Natural killer cell (primary cell): ENCODE results near the gene MRPL40. TPM values are rescaled to one million over a fixed set of nuclear protein-coding genes. Genes with fewer than 3 reads are reported as not detected.

Source experiments
- ATAC-seq, 3 donors: fragments of 150-1000 bp in 2 of 3; fragments of 200-7000 bp in 1 of 3; cut with Tn5 transposase; 1 replicate in 1 of 3; 2 replicates in 2 of 3; pipeline ENCODE4 v1.10.0; 2021; ENCODE audit warnings: mild to moderate bottlenecking in 2 of 3, moderate library complexity in 2 of 3
- DNase-seq, 2 donors: peaks; one replicate each; pipeline versions ENCODE4 v3.0.0 to v3.0.0-alpha.2; 2013 to 2021; ENCODE audit warnings: mixed read lengths in 1 of 2
- H3K27ac ChIP-seq: one replicate; pipeline ENCODE4 v1.5.1; 2013; ENCODE audit warnings: mild to moderate bottlenecking, low read length
- H3K27me3 ChIP-seq: one replicate; pipeline ENCODE4 v1.6.1; 2013; ENCODE audit warnings: low read length; ENCODE audit not compliant: control insufficient read depth, insufficient read depth
- H3K36me3 ChIP-seq: one replicate; pipeline ENCODE4 v1.6.1; 2013; ENCODE audit warnings: low read length; ENCODE audit not compliant: control insufficient read depth, insufficient read depth
- H3K4me1 ChIP-seq: one replicate; pipeline ENCODE4 v1.6.1; 2013; ENCODE audit warnings: low read length; ENCODE audit not compliant: control insufficient read depth, insufficient read depth
- H3K4me3 ChIP-seq: one replicate; pipeline ENCODE4 v1.5.1; 2013; ENCODE audit warnings: low read length
- H3K9me3 ChIP-seq: one replicate; pipeline ENCODE4 v1.6.1; 2013; ENCODE audit warnings: low read length; ENCODE audit not compliant: control insufficient read depth, insufficient read depth
- H3K27ac Mint-ChIP-seq, 2 donors: one replicate each; pipeline ENCODE4 v1.8.0; 2022; ENCODE audit warnings: mild to moderate bottlenecking in 2 of 2, mixed read lengths in 2 of 2, moderate library complexity in 1 of 2
- H3K27me3 Mint-ChIP-seq, 2 donors: one replicate each; pipeline ENCODE4 v1.8.0; 2022; ENCODE audit warnings: low read depth in 2 of 2, mixed read lengths in 2 of 2
- H3K36me3 Mint-ChIP-seq: one replicate; pipeline ENCODE4 v1.8.0; 2022; ENCODE audit warnings: mixed read lengths
- H3K4me1 Mint-ChIP-seq, 2 donors: one replicate each; pipeline ENCODE4 v1.8.0; 2022; ENCODE audit warnings: mixed read lengths in 2 of 2
- H3K4me3 Mint-ChIP-seq: one replicate; pipeline ENCODE4 v1.8.0; 2022; ENCODE audit warnings: mild to moderate bottlenecking, moderate library complexity, mixed read lengths
- H3K9me3 Mint-ChIP-seq, 2 donors: one replicate each; pipeline ENCODE4 v1.8.0; 2022; ENCODE audit warnings: mixed read lengths in 2 of 2
- WGBS: methylation state at CpG from one replicate; pipeline ENCODE4 v1.1.7; 2013; ENCODE audit warnings: missing lambda C conversion rate; ENCODE audit not compliant: insufficient coverage; 5-methylcytosine and 5-hydroxymethylcytosine counted together
- intact Hi-C: fragments of 100-400 bp; cut with micrococcal nuclease; formaldehyde crosslinking; loops from one replicate; pipeline ENCODE4 v1.14.2; 2022
- total RNA-seq, 4 donors: library from RNA; stranded (reverse); fragments of 120-200 nt in 1 of 4; gene quantifications; one replicate each; pipeline versions ENCODE4 v1.2.3 to v1.2.4, GENCODE V29; 2013 to 2022
- TF ChIP-seq, protein P1 (sequence below): fragments of 200-600 bp; IDR thresholded peaks from one replicate; pipeline ENCODE4 v1.8.0; 2022; ENCODE audit warnings: antibody characterized with exemption

The MRPL40 gene
- total RNA-seq, 3 donors from 2014 or later (not counting 1 experiment from before 2014, with no cell fraction given), result 11.6 to 16.7 (median 14.2) TPM

DNA sequence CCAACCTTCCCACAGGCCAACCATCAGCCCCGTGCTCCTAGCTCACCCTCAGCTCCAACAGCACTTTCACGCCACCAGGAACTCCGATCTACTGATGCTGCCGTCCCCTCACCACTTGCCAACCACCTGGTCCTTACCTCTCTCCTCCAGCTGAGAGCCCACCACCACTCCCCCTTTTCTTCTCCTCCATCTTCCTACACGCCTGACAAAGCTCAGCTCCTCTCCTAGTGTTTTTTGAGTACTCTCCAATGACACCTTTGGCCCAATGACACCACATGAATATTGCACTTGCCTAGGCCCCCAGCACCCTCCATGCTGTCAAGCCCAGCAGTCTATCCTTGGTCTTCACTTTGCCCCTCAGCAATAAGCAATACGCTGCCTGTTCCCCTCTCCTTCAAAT, 31.5 kb upstream of the MRPL40 start:
- Histone ChIP-seq H3K4me3 (no peak overlapping the region), H3K27ac (no peak overlapping the region), H3K9me3 (no peaks in the 10 kb centered on the region), H3K27me3 (no peaks in the 10 kb centered on the region), H3K36me3 (peaks cover 50% of the 10 kb centered on the region), H3K4me1 (no peaks in the 10 kb centered on the region)
- Mint-ChIP-seq H3K27me3 (no peaks in the 10 kb centered on the region), H3K9me3 (no peaks in the 10 kb centered on the region), H3K36me3 (peaks cover 8% of the 10 kb centered on the region), H3K4me3 (no peak overlapping the region), H3K27ac (peak overlapping the region; percentile 2 to 68), H3K4me1 (peaks cover 16 to 34% of the 10 kb centered on the region in 2 donors)
- DNase-seq (no peak), ATAC-seq (no peak)
- 98% methylated on average over 6 of the region's 6 CpGs for WGBS
- TF ChIP-seq, protein P1, sequence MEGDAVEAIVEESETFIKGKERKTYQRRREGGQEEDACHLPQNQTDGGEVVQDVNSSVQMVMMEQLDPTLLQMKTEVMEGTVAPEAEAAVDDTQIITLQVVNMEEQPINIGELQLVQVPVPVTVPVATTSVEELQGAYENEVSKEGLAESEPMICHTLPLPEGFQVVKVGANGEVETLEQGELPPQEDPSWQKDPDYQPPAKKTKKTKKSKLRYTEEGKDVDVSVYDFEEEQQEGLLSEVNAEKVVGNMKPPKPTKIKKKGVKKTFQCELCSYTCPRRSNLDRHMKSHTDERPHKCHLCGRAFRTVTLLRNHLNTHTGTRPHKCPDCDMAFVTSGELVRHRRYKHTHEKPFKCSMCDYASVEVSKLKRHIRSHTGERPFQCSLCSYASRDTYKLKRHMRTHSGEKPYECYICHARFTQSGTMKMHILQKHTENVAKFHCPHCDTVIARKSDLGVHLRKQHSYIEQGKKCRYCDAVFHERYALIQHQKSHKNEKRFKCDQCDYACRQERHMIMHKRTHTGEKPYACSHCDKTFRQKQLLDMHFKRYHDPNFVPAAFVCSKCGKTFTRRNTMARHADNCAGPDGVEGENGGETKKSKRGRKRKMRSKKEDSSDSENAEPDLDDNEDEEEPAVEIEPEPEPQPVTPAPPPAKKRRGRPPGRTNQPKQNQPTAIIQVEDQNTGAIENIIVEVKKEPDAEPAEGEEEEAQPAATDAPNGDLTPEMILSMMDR, result no peak
- intact Hi-C loops, result no loop called here

DNA sequence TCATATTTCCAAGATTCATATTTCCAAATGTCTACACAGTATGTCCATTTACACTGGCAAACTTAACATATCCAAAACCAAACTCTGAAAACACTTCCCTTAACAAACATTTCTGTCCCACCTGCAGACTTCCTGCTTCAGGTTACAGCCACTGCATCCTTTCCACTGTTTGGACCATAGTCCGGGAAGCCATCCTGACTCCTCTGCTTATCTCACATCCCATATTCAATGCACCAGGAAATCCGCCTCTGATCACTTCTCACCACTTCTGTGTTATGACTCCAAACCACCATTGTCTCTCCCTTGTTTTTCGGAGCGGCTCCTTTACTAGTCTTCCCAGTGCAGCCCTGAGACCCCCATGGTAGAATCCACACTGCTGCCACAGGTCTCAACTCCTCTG, 30.9 kb upstream of the MRPL40 start:
- no peaks in the 10 kb centered on the region for H3K9me3 ChIP-seq
- Mint-ChIP-seq H3K27me3 (no peaks in the 10 kb centered on the region), H3K9me3 (no peaks in the 10 kb centered on the region), H3K4me3 (no peak overlapping the region), H3K27ac (peak overlapping the region; percentile 2 to 3), H3K36me3 (peaks cover 8% of the 10 kb centered on the region), H3K4me1 (peaks cover 16 to 34% of the 10 kb centered on the region in 2 donors)
- ATAC-seq (no peak), DNase-seq (no peak)
- H3K36me3 ChIP-seq, result peaks cover 53% of the 10 kb centered on the region
- WGBS, result 96% methylated on average over 4 of the region's 4 CpGs
- no peak overlapping the region for H3K4me3 ChIP-seq
- H3K4me1 ChIP-seq, result no peaks in the 10 kb centered on the region
- H3K27me3 ChIP-seq, result no peaks in the 10 kb centered on the region
- TF ChIP-seq, protein P1, result no peak
- intact Hi-C loops, result no loop called here
- no peak overlapping the region for H3K27ac ChIP-seq

DNA sequence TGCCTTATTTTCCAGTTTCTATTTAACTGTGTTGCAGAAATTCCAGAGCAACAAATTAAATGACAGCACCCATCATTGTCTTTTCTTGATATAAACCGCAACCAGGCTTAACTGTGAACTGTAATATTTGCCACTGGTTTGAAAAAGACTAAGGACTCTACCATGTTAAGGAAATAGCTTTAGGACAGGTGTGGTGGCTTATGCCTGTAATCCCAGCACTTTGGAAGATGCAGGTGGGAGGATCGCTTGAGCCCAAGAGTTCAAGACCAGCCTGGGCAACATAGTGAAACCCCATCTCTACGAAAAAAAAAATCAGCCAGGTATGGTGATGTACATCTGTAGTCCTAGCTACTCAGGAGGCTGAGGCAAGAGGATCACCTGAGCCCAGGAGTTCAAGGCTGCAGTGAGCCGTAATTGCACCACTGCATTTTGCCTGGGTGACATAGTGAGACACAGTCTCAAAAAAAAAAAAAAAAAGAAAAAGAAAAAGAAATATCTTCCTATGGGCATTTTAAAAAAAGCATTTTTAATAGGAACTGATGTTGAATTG, 29.6 kb upstream of the MRPL40 start:
- Mint-ChIP-seq H3K4me3 (no peak overlapping the region), H3K9me3 (no peaks in the 10 kb centered on the region)
- intact Hi-C loops, result loop anchor here (1.0 kb wide), 1 partner anchor 26 kb away; no protein-coding TSS in a partner anchor

More for the DNA sequence above, 29.6 kb upstream of the MRPL40 start:
- TF ChIP-seq, protein P1, result no peak
- Histone ChIP-seq H3K27me3 (no peaks in the 10 kb centered on the region), H3K4me1 (no peaks in the 10 kb centered on the region), H3K36me3 (peaks cover 54% of the 10 kb centered on the region), H3K27ac (no peak overlapping the region), H3K9me3 (no peaks in the 10 kb centered on the region), H3K4me3 (no peak overlapping the region)
- peaks cover 15% of the 10 kb centered on the region for H3K36me3 Mint-ChIP-seq
- peaks cover 16 to 37% of the 10 kb centered on the region in 2 donors for H3K4me1 Mint-ChIP-seq
- WGBS, result 96% methylated on average over 3 of the region's 4 CpGs
- no peak for DNase-seq
- H3K27me3 Mint-ChIP-seq, result no peaks in the 10 kb centered on the region
- ATAC-seq, result no peak
- H3K27ac Mint-ChIP-seq, result peak overlapping the region; percentile 2 to 3
